K562 (cell line): ENCODE measurements around the gene TNFAIP6. TPM values are rescaled to one million over a fixed set of nuclear protein-coding genes. Genes with fewer than 3 reads are reported as not detected.

Experiments
- ATAC-seq: fragments of 200-7000 bp; cut with Tn5 transposase; 3 replicates; pipeline ENCODE4 v1.9.1; 2020; ENCODE audit warnings: moderate library complexity
- BruUV-seq: library from RNA; stranded (reverse); fragments of 400-500 nt; replicated peaks from 2 replicates; lab custom pipeline; 2021; lab: Mats Ljungman, UMichigan
- CTCF ChIA-PET: fragments of 300-600 bp; formaldehyde crosslinking; extraction: SDS; loops from one replicate; lab custom pipeline; 2021; ENCODE audit warnings: low intra/inter-chr PET ratio; lab: Yijun Ruan, JAX
- POLR2A ChIA-PET: fragments of 300-600, 350-650 bp; sonication (Branson Sonifier 250); formaldehyde crosslinking; extraction: SDS; loops from one replicate; lab custom pipeline; 2021; ENCODE audit warnings: antibody characterized with exemption, inconsistent platforms; lab: Yijun Ruan, JAX
- DNase-seq, 4 experiments: peaks; one replicate each; pipeline versions ENCODE4 v3.0.0 to v3.0.0-alpha.2; 2011 to 2018; ENCODE audit warnings: low spot score in 3 of 4, mixed read lengths in 3 of 4; ENCODE audit errors: extremely low read depth in 1 of 4
- FAIRE-seq: peaks from 2 replicates; lab custom pipeline; 2011; peaks lifted over from hg19 to GRCh38; lab: Jason Lieb, UNC
- H2AFZ ChIP-seq: 2 replicates; pipeline ENCODE4 v1.6.0; 2011; ENCODE audit warnings: low read depth, low read length, control low read depth, inconsistent platforms
- H3K27ac ChIP-seq: fragments of 200-600 bp; 3 replicates; pipeline ENCODE4 v1.8.0; 2011; ENCODE audit warnings: low read depth, mild to moderate bottlenecking, control low read depth, inconsistent platforms, low read length, moderate library complexity, mixed read lengths; ENCODE audit errors: extremely low read depth
- H3K27me3 ChIP-seq, 2 experiments: fragments of 300-600 bp in 1 of 2; 2 replicates in 1 of 2; 3 replicates in 1 of 2; pipeline versions ENCODE4 v1.6.0 to v1.8.0; 2011; ENCODE audit warnings: inconsistent platforms in 2 of 2, low read length in 2 of 2, mild to moderate bottlenecking in 1 of 2, mixed read lengths in 1 of 2, moderate library complexity in 1 of 2; ENCODE audit not compliant: control insufficient read depth in 2 of 2, insufficient read depth in 2 of 2
- H3K36me3 ChIP-seq: fragments of 300-600 bp; 3 replicates; pipeline ENCODE4 v1.8.0; 2011; ENCODE audit warnings: mild to moderate bottlenecking, low read length, inconsistent platforms; ENCODE audit not compliant: control insufficient read depth, insufficient read depth
- H3K4me1 ChIP-seq, 2 experiments: fragments of 200-600 bp in 1 of 2; replicated peaks in 1 of 2; 2 replicates in 1 of 2; 3 replicates in 1 of 2; pipeline versions ENCODE4 v1.5.1 to v1.8.0; 2011; ENCODE audit warnings: inconsistent platforms in 2 of 2, low read length in 2 of 2, mild to moderate bottlenecking in 1 of 2, mixed read lengths in 1 of 2, moderate library complexity in 1 of 2; ENCODE audit not compliant: control insufficient read depth in 2 of 2, insufficient read depth in 2 of 2
- H3K4me2 ChIP-seq: 2 replicates; pipeline ENCODE4 v1.6.1; 2011; ENCODE audit warnings: low read length, control low read depth, inconsistent platforms, mixed read lengths; ENCODE audit not compliant: insufficient read depth
- H3K4me3 ChIP-seq: fragments of 200-600 bp; sonication (generic), shearing (Covaris generic); 2 replicates; pipeline ENCODE4 v1.5.1; 2016; ENCODE audit warnings: control low read depth, inconsistent platforms
- H3K79me2 ChIP-seq: fragments of 200-600 bp; 3 replicates; pipeline ENCODE4 v1.8.0; 2011; ENCODE audit warnings: low read length, inconsistent platforms; ENCODE audit not compliant: control insufficient read depth, insufficient read depth
- H3K9ac ChIP-seq, 2 experiments: 2 replicates each; pipeline versions ENCODE4 v1.6.0 to v1.6.1; 2011; ENCODE audit warnings: low read depth in 2 of 2, low read length in 2 of 2, control low read depth in 1 of 2, inconsistent platforms in 1 of 2, mild to moderate bottlenecking in 1 of 2, mixed read lengths in 1 of 2; ENCODE audit not compliant: insufficient read depth in 1 of 2
- H3K9me1 ChIP-seq: one replicate; pipeline ENCODE4 v1.6.0; 2011; ENCODE audit warnings: inconsistent platforms, mild to moderate bottlenecking, low read length, moderate library complexity; ENCODE audit not compliant: control insufficient read depth, insufficient read depth
- H3K9me3 ChIP-seq: replicated peaks from 2 replicates; pipeline ENCODE4 v1.5.1; 2011; ENCODE audit warnings: low read depth, low read length, inconsistent platforms; ENCODE audit not compliant: control insufficient read depth, insufficient read depth
- H4K20me1 ChIP-seq: replicated peaks from 2 replicates; pipeline ENCODE4 v1.6.1; 2011; ENCODE audit warnings: low read length, inconsistent platforms, mixed read lengths; ENCODE audit not compliant: control insufficient read depth, insufficient read depth
- ARHGAP35 ChIP-seq: fragments of 450-650 bp; IDR thresholded peaks from 2 replicates; pipeline ENCODE4 v1.6.1; 2018; ENCODE audit not compliant: partially characterized antibody
- CBX1 ChIP-seq: sonication (generic); IDR thresholded peaks from 2 replicates; pipeline ENCODE4 v1.6.1; 2016; ENCODE audit warnings: antibody characterized with exemption, low read depth, mild to moderate bottlenecking
- CEBPG ChIP-seq, 3 experiments: fragments of 200-800 bp in 1 of 3; sonication (Bioruptor generic) in 1 of 3; sonication (generic) in 1 of 3; formaldehyde crosslinking in 1 of 3; IDR thresholded peaks in 2 of 3; conservative IDR thresholded peaks in 1 of 3; 2 replicates each; pipeline versions ENCODE4 v1.6.1 to v1.8.0; 2016 to 2022; ENCODE audit warnings: missing compliant biosample characterization in 2 of 3, missing genetic modification characterization in 2 of 3, mild to moderate bottlenecking in 1 of 3, missing genetic modification reagents in 1 of 3
- CTBP1 ChIP-seq: fragments of 450-650 bp; IDR thresholded peaks from 2 replicates; pipeline ENCODE4 v1.6.1; 2016; ENCODE audit warnings: borderline replicate concordance
- HOXB6 ChIP-seq: fragments of 250-450 bp; sonication (Bioruptor Pico); IDR thresholded peaks from 2 replicates; pipeline ENCODE4 v1.5.1; 2022; ENCODE audit warnings: mild to moderate bottlenecking, borderline replicate concordance
- RAD51 ChIP-seq: fragments of 450-650 bp; IDR thresholded peaks from 2 replicates; pipeline ENCODE4 v1.7.1; 2016; ENCODE audit warnings: low read depth, mild to moderate bottlenecking, borderline replicate concordance
- ZFP36 ChIP-seq: fragments of 150-350 bp; IDR thresholded peaks from 2 replicates; pipeline ENCODE4 v1.6.1; 2018; ENCODE audit warnings: low read length, low read depth; ENCODE audit not compliant: partially characterized antibody
- ZNF197 ChIP-seq: fragments of 200-800 bp; sonication (Bioruptor generic); IDR thresholded peaks from 2 replicates; pipeline ENCODE4 v1.6.1; 2016; ENCODE audit warnings: low read depth, missing genetic modification characterization, missing compliant biosample characterization
- ZNF324 ChIP-seq: fragments of 250-450 bp; sonication (Bioruptor Pico); IDR thresholded peaks from 2 replicates; pipeline ENCODE4 v1.4.0; 2020; ENCODE audit warnings: mild to moderate bottlenecking
- ZNF696 ChIP-seq: fragments of 250-450 bp; sonication (Bioruptor Pico); conservative IDR thresholded peaks from 2 replicates; pipeline ENCODE4 v1.4.0; 2020; ENCODE audit warnings: mild to moderate bottlenecking, moderate library complexity
- WGBS: fragments of 100-300 bp; shearing (Covaris generic); methylation state at CpG from one replicate; pipeline ENCODE4 v1.1.6; 2016; ENCODE audit warnings: low coverage, mixed read lengths; ENCODE audit not compliant: insufficient coverage; ENCODE audit errors: missing lambda C conversion rate; 5-methylcytosine and 5-hydroxymethylcytosine counted together
- in situ Hi-C: fragments of 300-500 bp; cut with MboI; formaldehyde crosslinking; loops from 4 replicates; pipeline ENCODE4 v1.15.0; 2018; ENCODE audit warnings: inconsistent platforms, mixed read lengths
- intact Hi-C: fragments of 100-400 bp; cut with micrococcal nuclease; formaldehyde crosslinking; loops from 2 replicates; pipeline ENCODE4 v1.14.2; 2022
- polyA plus RNA-seq, 8 experiments: library from polyadenylated mRNA; depleted of rRNA in 4 of 8; stranded (reverse) in 5 of 8; unstranded in 3 of 8; fragments of >200 nt; fragmentation: Nextera tagmentation in 2 of 8; fragmentation: Illumina TruSeq in 1 of 8; extraction: Ambion mirVana in 2 of 8; extraction: Trizol in 1 of 8; gene quantifications; 2 replicates each; pipeline versions ENCODE4 v1.2.1 to v1.2.3, GENCODE V29; 2011 to 2014; ENCODE audit warnings: inconsistent platforms in 1 of 8, missing spikeins in 1 of 8
- total RNA-seq, 7 experiments: library from RNA; depleted of rRNA in 6 of 7; stranded (reverse); fragments of >200 nt in 6 of 7; fragmentation: Illumina TruSeq in 2 of 7; extraction: Trizol in 2 of 7; gene quantifications; 2 replicates each; pipeline versions ENCODE4 v1.2.1 to v1.2.3, GENCODE V29; 2011 to 2021; ENCODE audit warnings: low replicate concordance in 1 of 7
- TF ChIP-seq, protein P1 (sequence below), 2 experiments: fragments of 450-650 bp in 1 of 2; sonication (generic) in 1 of 2; formaldehyde crosslinking in 1 of 2; IDR thresholded peaks in 1 of 2; conservative IDR thresholded peaks in 1 of 2; 2 replicates each; pipeline versions ENCODE4 v1.6.1 to v1.8.1; 2016 to 2023; ENCODE audit warnings: mild to moderate bottlenecking in 2 of 2, moderate library complexity in 2 of 2, inconsistent platforms in 1 of 2, missing genetic modification reagents in 1 of 2

TNFAIP6 gene
- total and polyA plus RNA-seq, 9 of the 15 experiments (the other 6 are each of a cell fraction or from before 2014, with no cell fraction given), result 0.07 to 0.28 (median 0.08) TPM; not detected in 6

GRCh38 chr2:151381266-151381665 is 23.9 kb downstream of the TNFAIP6 start:
- Histone ChIP-seq H4K20me1 (no peaks in the 10 kb centered on the region), H3K4me2 (no peak overlapping the region), H3K4me3 (no peak overlapping the region), H2AFZ (peak overlapping the region; percentile 60)
- BruUV-seq, result no TSS peak
- intact Hi-C loops, result no loop called here
- 60% methylated on average over 2 of the region's 2 CpGs for WGBS
- TF ChIP-seq RAD51, result no peak
- no peak for TF ChIP-seq ZNF696 (CRISPR knock-in tag)
- no peak for TF ChIP-seq ZNF197 (CRISPR knock-in tag)
- TF ChIP-seq, protein P1, sequence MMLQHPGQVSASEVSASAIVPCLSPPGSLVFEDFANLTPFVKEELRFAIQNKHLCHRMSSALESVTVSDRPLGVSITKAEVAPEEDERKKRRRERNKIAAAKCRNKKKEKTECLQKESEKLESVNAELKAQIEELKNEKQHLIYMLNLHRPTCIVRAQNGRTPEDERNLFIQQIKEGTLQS (IDR thresholded peaks at IDR 0.05), result peak; percentile 43; the same call in 1 of the 2 replicates
- TF ChIP-seq, protein P1 (CRISPR knock-in tag; conservative IDR thresholded peaks at IDR 0.05), result no peak
- TF ChIP-seq ARHGAP35, result no peak
- no peak for TF ChIP-seq CBX1
- no peak for TF ChIP-seq CEBPG (CRISPR knock-in tag; IDR thresholded peaks at IDR 0.05)
- TF ChIP-seq CEBPG (tag; conservative IDR thresholded peaks at IDR 0.05 in 1 of 2, IDR thresholded peaks at IDR 0.05 in 1 of 2), result 0 out of 4 replicates have a peak, but pooled peaks of 1 of the 2 experiments have one; percentile 9
- TF ChIP-seq CTBP1, result no peak
- no peak for TF ChIP-seq HOXB6 (CRISPR knock-in tag)
- TF ChIP-seq ZNF324, result no peak
- TF ChIP-seq ZFP36, result no peak
- TF ChIP-seq, all 486 proteins: peak for 2
- H3K79me2 ChIP-seq, result no peaks in the 10 kb centered on the region
- H3K27ac ChIP-seq, result no peak overlapping the region
- H3K36me3 ChIP-seq, result no peaks in the 10 kb centered on the region
- H3K9me1 ChIP-seq, result no peaks in the 10 kb centered on the region
- H3K9ac ChIP-seq, result no peak overlapping the region
- DNase-seq (no peak), ATAC-seq (no peak), FAIRE-seq (no peak)
- ChIA-PET CTCF (no interaction called here), POLR2A (no interaction called here)
- in situ Hi-C loops, result no loop called here
- no peaks in the 10 kb centered on the region for H3K27me3 ChIP-seq
- H3K4me1 ChIP-seq, result peaks cover 0 to 6% of the 10 kb centered on the region in 2 experiments; a peak in 2 of 5 replicates
- H3K9me3 ChIP-seq, result no peaks in the 10 kb centered on the region
